Measurements from ENCODE around the gene ZNF619. TPM values are rescaled to one million over a fixed set of nuclear protein-coding genes. Genes with fewer than 3 reads are reported as not detected.
A peak's percentile ranks its signal among the peaks of the same experiment; 100 is the strongest.
"Not testable (repeated sequence)": the region's sequence is repeated elsewhere in the genome, so short reads cannot be mapped to it uniquely, and the experiment has no call there.

The ZNF619 gene
- total RNA-seq, 2 experiments from 2014 or later, result 10.5 to 10.6 TPM

GRCh38 chr3:40456279-40456939 lies 20.5 kb upstream of the ZNF619 start:
- Mint-ChIP-seq H3K36me3 (ENCODE audit: low read depth) (peaks cover 38% of the 10 kb centered on the region), H3K27me3 (no peaks in the 10 kb centered on the region), H3K4me1 (peaks cover 72% of the 10 kb centered on the region), H3K9me3 (no peaks in the 10 kb centered on the region), H3K4me3 (peak overlapping the region; percentile 80), H3K27ac (peak overlapping the region; percentile 86)
- CTCF ChIA-PET, result interaction anchor here (1.7 kb wide), 1 partner anchor 50 kb away, joined by 5 read pairs; the partner anchor contains the start of gene ZNF620
- no peak for DNase-seq
- POLR2A ChIA-PET, result interaction anchor here (0.6 to 3.8 kb wide), 15 partner anchors 14 to 743 kb away, joined by 3 to 34 read pairs (median 5); partner anchors contain the start of genes CTNNB1, EIF1B, ZNF619 and ZNF620

GRCh38 chr3:40456940-40457823 lies 19.7 kb upstream of the ZNF619 start, which contains the start of gene RPL14:
Gene RPL14 (plus strand): TSS chr3:40457339. CDS start chr3:40457472, 133 bp downstream.
- H3K27ac Mint-ChIP-seq, result peak within 1 kb of the TSS; percentile 86
- H3K27me3 Mint-ChIP-seq, result no peaks in the 10 kb centered on the region

GRCh38 chr3:40458473-40458872 lies 18.4 kb upstream of the ZNF619 start:
- peak overlapping the region; percentile 80 for H3K4me3 Mint-ChIP-seq
- no peak for DNase-seq
- peak overlapping the region; percentile 80 for H3K27ac Mint-ChIP-seq
- CTCF ChIA-PET, result interaction anchor here (0.6 to 1.6 kb wide), 3 partner anchors 18 to 150 kb away, joined by 4 read pairs; partner anchors contain the start of gene ZNF619
- peaks cover 56% of the 10 kb centered on the region for H3K36me3 Mint-ChIP-seq (ENCODE audit: low read depth)
- no peaks in the 10 kb centered on the region for H3K9me3 Mint-ChIP-seq
- POLR2A ChIA-PET, result interaction anchor here (1.3 to 3.8 kb wide), 7 partner anchors 18 to 741 kb away, joined by 3 to 34 read pairs (median 14); partner anchors contain the start of genes CTNNB1, ZNF619, ZNF620 and ZNF621
- no peaks in the 10 kb centered on the region for H3K27me3 Mint-ChIP-seq
- H3K4me1 Mint-ChIP-seq, result peaks cover 65% of the 10 kb centered on the region

More at GRCh38 chr3:40456940-40457823, 19.7 kb upstream of the ZNF619 start, which contains the start of gene RPL14:
- peaks cover 70% of the 10 kb centered on the region for H3K4me1 Mint-ChIP-seq
- ChIA-PET CTCF (interaction anchor here (1.1 to 1.7 kb wide), 4 partner anchors 49 to 148 kb away, joined by 3 to 5 read pairs (median 4); partner anchors contain the start of gene ZNF620), POLR2A (interaction anchor here (0.6 to 3.8 kb wide), 19 partner anchors 13 to 1493 kb away, joined by 3 to 34 read pairs (median 4); partner anchors contain the start of genes CTNNB1, EIF1B, ZNF619 and ZNF620)
- peaks cover 46% of the 10 kb centered on the region for H3K36me3 Mint-ChIP-seq (ENCODE audit: low read depth)
- no peaks in the 10 kb centered on the region for H3K9me3 Mint-ChIP-seq
- peak within 1 kb of the TSS; percentile 80 for H3K4me3 Mint-ChIP-seq
- peak; percentile 96 for DNase-seq

- ChIA-PET CTCF (interaction anchor here (0.6 kb wide), 1 partner anchor 218 kb away, joined by 3 read pairs; no protein-coding TSS in a partner anchor), POLR2A (interaction anchor here (0.9 kb wide), 1 partner anchor 17 kb away, joined by 3 read pairs; no protein-coding TSS in a partner anchor)
- Mint-ChIP-seq H3K4me1 (peaks cover 72% of the 10 kb centered on the region), H3K36me3 (ENCODE audit: low read depth) (peaks cover 75% of the 10 kb centered on the region)
- H3K9me3 Mint-ChIP-seq, H3K27ac Mint-ChIP-seq, DNase-seq, H3K27me3 Mint-ChIP-seq, H3K4me3 Mint-ChIP-seq: not testable (repeated sequence)
Measured at GRCh38 chr3:40460481-40460880, 16.4 kb upstream of the ZNF619 start.

- CTCF ChIA-PET, result no interaction called here
- H3K27me3 Mint-ChIP-seq, result no peaks in the 10 kb centered on the region
- peaks cover 82% of the 10 kb centered on the region for H3K36me3 Mint-ChIP-seq (ENCODE audit: low read depth)
- no peak overlapping the region for H3K4me3 Mint-ChIP-seq
- no peak for DNase-seq
- H3K9me3 Mint-ChIP-seq, result no peaks in the 10 kb centered on the region
- peak overlapping the region; percentile 23 for H3K27ac Mint-ChIP-seq
- H3K4me1 Mint-ChIP-seq, result peaks cover 67% of the 10 kb centered on the region
- POLR2A ChIA-PET, result interaction anchor here (0.9 to 1.0 kb wide), 2 partner anchors 9 to 16 kb away, joined by 3 to 4 read pairs; no protein-coding TSS in a partner anchor
Measured at GRCh38 chr3:40461161-40461560, 15.8 kb upstream of the ZNF619 start.

GRCh38 chr3:40462838-40463237 lies 14.1 kb upstream of the ZNF619 start:
- H3K27me3 Mint-ChIP-seq, H3K27ac Mint-ChIP-seq, H3K4me3 Mint-ChIP-seq, H3K9me3 Mint-ChIP-seq, CTCF ChIA-PET, DNase-seq: not testable (repeated sequence)
- POLR2A ChIA-PET, result interaction anchor here (1.8 to 3.3 kb wide), 3 partner anchors 15 to 61 kb away, joined by 5 to 18 read pairs (median 13); partner anchors contain the start of genes ZNF619 and ZNF621
- H3K36me3 Mint-ChIP-seq (ENCODE audit: low read depth), result peaks cover 84% of the 10 kb centered on the region
- peaks cover 61% of the 10 kb centered on the region for H3K4me1 Mint-ChIP-seq

DNA sequence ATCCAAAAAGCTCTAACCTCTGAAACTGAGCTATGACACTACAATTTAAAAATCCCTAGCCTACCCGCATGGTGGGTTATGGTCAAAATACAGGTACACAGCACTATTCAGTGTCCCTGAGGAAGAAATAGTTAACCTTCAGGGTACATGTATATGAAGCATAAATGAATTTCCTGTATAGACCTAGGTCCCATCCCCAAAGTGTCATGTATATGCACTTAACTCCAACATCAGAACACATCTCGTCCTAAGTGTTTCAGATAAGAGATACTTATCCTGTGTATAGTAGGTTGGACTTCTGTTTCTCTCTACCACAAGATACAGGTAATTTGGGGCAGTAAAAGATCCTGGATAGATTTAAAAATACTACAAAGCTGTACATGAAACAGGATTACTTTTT lies 13.3 kb upstream of the ZNF619 start:
- no peaks in the 10 kb centered on the region for H3K9me3 Mint-ChIP-seq
- no peaks in the 10 kb centered on the region for H3K27me3 Mint-ChIP-seq
- no peak overlapping the region for H3K4me3 Mint-ChIP-seq
- H3K27ac Mint-ChIP-seq, result no peak overlapping the region
- no peak for DNase-seq
- peaks cover 80% of the 10 kb centered on the region for H3K36me3 Mint-ChIP-seq (ENCODE audit: low read depth)
- POLR2A ChIA-PET, result interaction anchor here (0.6 to 3.3 kb wide), 5 partner anchors 10 to 233 kb away, joined by 3 to 19 read pairs (median 13); partner anchors contain the start of genes ZNF619 and ZNF621
- H3K4me1 Mint-ChIP-seq, result peaks cover 53% of the 10 kb centered on the region
- CTCF ChIA-PET, result no interaction called here

DNA sequence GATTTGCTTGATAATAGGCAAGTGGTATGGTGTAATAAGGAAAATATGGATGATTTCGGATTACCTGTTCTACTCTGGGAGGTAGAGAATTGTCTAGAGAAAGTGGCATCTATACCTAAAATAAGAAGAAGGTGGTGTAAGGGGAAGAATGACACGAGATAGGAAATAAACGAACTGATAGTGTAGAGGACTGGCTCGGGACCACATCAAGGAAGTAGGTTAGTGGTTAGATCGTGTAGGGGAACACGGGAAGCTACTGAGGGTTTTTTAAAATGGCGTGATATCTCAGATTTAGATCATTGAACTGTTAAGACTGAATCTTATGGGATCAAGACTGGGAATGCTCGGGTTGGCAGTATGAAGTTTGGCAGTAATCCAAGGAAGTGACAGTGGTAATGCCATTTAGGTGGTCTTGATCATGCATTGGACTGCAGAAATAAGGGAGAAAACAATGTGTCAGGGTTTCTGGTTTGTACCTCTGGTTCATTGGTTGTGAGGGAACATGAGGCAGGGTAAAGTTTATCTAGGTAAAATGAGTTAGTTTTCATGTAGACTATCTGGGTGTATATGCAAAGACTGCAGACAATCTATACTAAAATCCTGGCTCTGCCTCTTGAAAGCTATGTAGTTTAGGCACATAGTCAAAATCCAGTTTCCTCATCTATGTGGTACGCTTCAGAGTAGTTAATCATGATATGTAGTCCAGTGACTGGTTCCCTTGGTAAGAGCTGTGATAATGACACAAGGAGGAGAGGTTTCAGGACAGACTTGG lies 12.4 kb upstream of the ZNF619 start:
- Mint-ChIP-seq H3K9me3 (no peaks in the 10 kb centered on the region), H3K27me3 (no peaks in the 10 kb centered on the region), H3K4me3 (no peak overlapping the region), H3K27ac (peak overlapping the region; percentile 71), H3K4me1 (peaks cover 45% of the 10 kb centered on the region), H3K36me3 (ENCODE audit: low read depth) (peaks cover 71% of the 10 kb centered on the region)
- CTCF ChIA-PET, result interaction anchor here (1.0 kb wide), 2 partner anchors 10 to 12 kb away, joined by 3 read pairs; partner anchors contain the start of gene ZNF619
- POLR2A ChIA-PET, result interaction anchor here (0.6 to 3.3 kb wide), 8 partner anchors 10 to 234 kb away, joined by 3 to 19 read pairs (median 5); partner anchors contain the start of genes ZNF619, ZNF620 and ZNF621
- no peak for DNase-seq

DNA sequence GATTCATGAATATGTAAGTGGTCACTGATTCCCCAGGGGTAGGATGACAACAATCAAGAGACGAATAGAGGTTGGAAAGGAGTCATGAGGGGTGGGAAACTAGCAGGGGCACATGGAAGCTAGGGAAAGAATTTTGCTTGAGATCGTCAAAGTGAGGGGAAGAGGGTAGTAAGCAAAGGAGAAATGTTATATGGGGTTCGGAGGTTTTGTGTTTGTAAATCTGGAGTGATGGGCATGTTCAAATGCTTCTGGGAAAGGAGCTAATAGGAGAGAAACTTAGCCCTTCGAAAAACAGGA lies 11.9 kb upstream of the ZNF619 start:
- peaks cover 65% of the 10 kb centered on the region for H3K36me3 Mint-ChIP-seq (ENCODE audit: low read depth)

DNA sequence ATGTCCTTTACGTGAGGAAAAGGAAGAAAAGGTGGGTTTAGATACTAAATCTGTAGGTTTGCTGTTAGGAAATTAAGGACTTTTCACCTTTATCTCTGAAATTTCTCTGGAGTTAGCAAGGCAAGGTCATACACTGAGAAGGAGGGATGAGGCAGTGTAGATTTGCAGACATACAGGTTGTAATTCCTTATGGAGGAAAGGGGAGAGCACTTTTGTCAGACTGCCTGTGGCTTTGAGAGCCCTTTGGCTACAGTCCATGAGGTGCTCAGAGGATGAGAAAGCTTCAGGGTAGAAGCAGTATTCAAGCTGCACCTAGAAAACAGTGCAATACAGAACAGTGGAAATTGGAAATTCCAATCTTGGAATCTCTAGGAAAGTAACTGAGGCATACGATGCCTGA lies 11.5 kb upstream of the ZNF619 start:
- CTCF ChIA-PET, result interaction anchor here (1.0 kb wide), 1 partner anchor 11 kb away, joined by 3 read pairs; the partner anchor contains the start of gene ZNF619

More for the DNA sequence above, 11.9 kb upstream of the ZNF619 start:
- H3K9me3 Mint-ChIP-seq, result no peaks in the 10 kb centered on the region
- ChIA-PET POLR2A (interaction anchor here (0.7 to 3.3 kb wide), 5 partner anchors 9 to 59 kb away, joined by 4 to 19 read pairs (median 13); partner anchors contain the start of gene ZNF619), CTCF (interaction anchor here (1.0 kb wide), 1 partner anchor 12 kb away, joined by 3 read pairs; the partner anchor contains the start of gene ZNF619)
- no peaks in the 10 kb centered on the region for H3K27me3 Mint-ChIP-seq
- H3K4me1 Mint-ChIP-seq, result peaks cover 43% of the 10 kb centered on the region
- peak overlapping the region; percentile 4 for H3K27ac Mint-ChIP-seq
- no peak overlapping the region for H3K4me3 Mint-ChIP-seq
- no peak for DNase-seq

GRCh38 chr3:40468018-40468417 lies 8.9 kb upstream of the ZNF619 start:
- H3K9me3 Mint-ChIP-seq, result no peaks in the 10 kb centered on the region
- H3K27me3 Mint-ChIP-seq, result no peaks in the 10 kb centered on the region
- DNase-seq, result no peak
- peaks cover 26% of the 10 kb centered on the region for H3K4me1 Mint-ChIP-seq
- ChIA-PET CTCF (no interaction called here), POLR2A (no interaction called here)
- H3K27ac Mint-ChIP-seq, result no peak overlapping the region
- peaks cover 43% of the 10 kb centered on the region for H3K36me3 Mint-ChIP-seq (ENCODE audit: low read depth)
- H3K4me3 Mint-ChIP-seq, result no peak overlapping the region

More for the DNA sequence above, 11.5 kb upstream of the ZNF619 start:
- no peaks in the 10 kb centered on the region for H3K27me3 Mint-ChIP-seq
- no peak overlapping the region for H3K4me3 Mint-ChIP-seq
- H3K36me3 Mint-ChIP-seq (ENCODE audit: low read depth), result peaks cover 61% of the 10 kb centered on the region
- H3K9me3 Mint-ChIP-seq, result no peaks in the 10 kb centered on the region
- POLR2A ChIA-PET, result interaction anchor here (0.9 to 3.3 kb wide), 4 partner anchors 12 to 59 kb away, joined by 5 to 19 read pairs (median 16); partner anchors contain the start of gene ZNF619
- H3K4me1 Mint-ChIP-seq, result peaks cover 39% of the 10 kb centered on the region
- no peak for DNase-seq
- peak overlapping the region; percentile 4 for H3K27ac Mint-ChIP-seq

Measured in activated CD4-positive, alpha-beta memory T cell treated with anti-CD3 and anti-CD28 coated beads, Interleukin-2, amount 10 ng/mL, durations not matched to agents 7 days and 5 days (primary cell).